ENCODE measurements around the gene LCP2.
"Not testable (repeated sequence)": the region's sequence is repeated elsewhere in the genome, so short reads cannot be mapped to it uniquely, and the experiment has no call there.

Gene LCP2

GRCh38 chr5:170248172-170248930 is 49.2 kb downstream of the LCP2 start:
- no peak for DNase-seq

GRCh38 chr5:170247363-170247762 is 50.2 kb downstream of the LCP2 start:
- DNase-seq, result no peak

- no peak for DNase-seq
These were observed 51.3 kb downstream of the LCP2 start for GRCh38 chr5:170246126-170246870.

GRCh38 chr5:170245436-170245835 is 52.1 kb downstream of the LCP2 start:
- not testable (repeated sequence) for DNase-seq

GRCh38 chr5:170238456-170239196 is 59.0 kb downstream of the LCP2 start:
- no peak for DNase-seq

GRCh38 chr5:170235876-170236864 is 61.4 kb downstream of the LCP2 start:
- DNase-seq, result no peak

- no peak for DNase-seq
These were observed 64.2 kb downstream of the LCP2 start for GRCh38 chr5:170233358-170233892.

- DNase-seq, result no peak
These were observed 64.8 kb downstream of the LCP2 start, which contains the start of gene C5orf58 for GRCh38 chr5:170232786-170233185. Gene C5orf58, plus strand, starts transcription at chr5:170232985. Its CDS starts 1,992 bp downstream, at chr5:170234977.

GRCh38 chr5:170228762-170229435 is 68.7 kb downstream of the LCP2 start:
- DNase-seq, result no peak

- no peak for DNase-seq
These were observed 70.9 kb downstream of the LCP2 start for GRCh38 chr5:170226661-170227060.

GRCh38 chr5:170226129-170226615 is 71.4 kb downstream of the LCP2 start:
- DNase-seq, result no peak

- DNase-seq, result peak; percentile 54
These were observed 72.0 kb downstream of the LCP2 start for GRCh38 chr5:170225326-170226128.

- no peak for DNase-seq
These were observed 73.7 kb downstream of the LCP2 start for GRCh38 chr5:170223906-170224305.

GRCh38 chr5:170223360-170223759 is 74.2 kb downstream of the LCP2 start:
- no peak for DNase-seq

- no peak for DNase-seq
These were observed 76.2 kb downstream of the LCP2 start for GRCh38 chr5:170221327-170221741.

GRCh38 chr5:170220191-170220590 is 77.4 kb downstream of the LCP2 start:
- no peak for DNase-seq

- DNase-seq, result no peak
These were observed 78.0 kb downstream of the LCP2 start for GRCh38 chr5:170219615-170220014.

GRCh38 chr5:170218726-170219125 is 78.9 kb downstream of the LCP2 start:
- no peak for DNase-seq

GRCh38 chr5:170217831-170218230 is 79.7 kb downstream of the LCP2 start:
- DNase-seq, result no peak

Measured in right kidney (tissue), 1 donor.